Measurements from ENCODE around the gene RGS7. TPM values are rescaled to one million over a fixed set of nuclear protein-coding genes. Genes with fewer than 3 reads are reported as not detected.

The RGS7 gene
- total and polyA plus RNA-seq, 10 of the 15 experiments (the other 5 are each of a cell fraction or from before 2014, with no cell fraction given) = not detected

GRCh38 chr1:240768979-240769378 is 588.0 kb downstream of the RGS7 start:
- ChIA-PET POLR2A (no interaction called here), SMC1A (ENCODE audit: uncharacterized antibody, unreplicated experiment) (no interaction called here), CTCF (no interaction called here), RAD21 (ENCODE audit: unreplicated experiment) (no interaction called here)
- DNase-seq (ENCODE audit: low read depth, low spot score) (no peak), FAIRE-seq (no peak), ATAC-seq (no peak)
- Histone ChIP-seq H3K27ac (ENCODE audit: control insufficient read depth, insufficient read depth) (no peak overlapping the region), H3K9me3 (replicated peaks; ENCODE audit: control insufficient read depth, insufficient read depth, low read length) (no peaks in the 10 kb centered on the region), H2AFZ (ENCODE audit: control insufficient read depth, low read depth, low read length) (no peak overlapping the region), H4K20me1 (ENCODE audit: control insufficient read depth, insufficient read depth) (no peaks in the 10 kb centered on the region), H3K36me3 (ENCODE audit: control insufficient read depth in 2 of 2, insufficient read depth in 2 of 2, low read length in 1 of 2) (no peaks in the 10 kb centered on the region), H3K4me1 (ENCODE audit: control insufficient read depth, insufficient read depth, low read length) (no peaks in the 10 kb centered on the region), H3K4me2 (ENCODE audit: control insufficient read depth, insufficient read depth) (no peak overlapping the region), H3K9ac (ENCODE audit: control insufficient read depth, insufficient read depth, low read length) (no peak overlapping the region), H3K79me2 (ENCODE audit: control insufficient read depth, insufficient read depth, low read length) (no peaks in the 10 kb centered on the region), H3K27me3 (replicated peaks in 1 of 2; ENCODE audit: control insufficient read depth in 2 of 2, insufficient read depth in 2 of 2, low read length in 1 of 2) (no peaks in the 10 kb centered on the region), H3K4me3 (no peak overlapping the region)
- intact Hi-C loops (cut with micrococcal nuclease; ENCODE audit: unreplicated experiment) (no loop called here), in situ Hi-C loops (cut with MboI) (no loop called here)
- 61% methylated on average over 4 of the region's 4 CpGs for WGBS (ENCODE audit: insufficient coverage, insufficient replicate concordance, low lambda C conversion rate, missing lambda C conversion rate)
- BruUV-seq (replicated peaks) = no TSS peak
- TF ChIP-seq SREBF1 (IDR thresholded peaks at IDR 0.05; ENCODE audit: low read length) (no peak), RFX5 (IDR thresholded peaks at IDR 0.05; ENCODE audit: low read depth, low read length) (no peak), ZNF207 (IDR thresholded peaks at IDR 0.05; ENCODE audit: borderline replicate concordance) (no peak), ZNF384 (IDR thresholded peaks at IDR 0.05; ENCODE audit: borderline replicate concordance, low read depth, low read length) (no peak), BCL11A (IDR thresholded peaks at IDR 0.05; ENCODE audit: low read depth, low read length) (no peak), BACH1 (IDR thresholded peaks at IDR 0.05; ENCODE audit: borderline replicate concordance) (no peak), MYB (IDR thresholded peaks at IDR 0.05; ENCODE audit: borderline replicate concordance, low read depth, low read length) (no peak), BMI1 (IDR thresholded peaks at IDR 0.05; ENCODE audit: borderline replicate concordance) (no peak), IKZF1 (conservative IDR thresholded peaks at IDR 0.05) (no peak), MLLT1 (IDR thresholded peaks at IDR 0.05) (no peak), FOXK2 (IDR thresholded peaks at IDR 0.05) (no peak), SIN3A (IDR thresholded peaks at IDR 0.05; ENCODE audit: low read depth, low read length) (no peak), SMAD5 (IDR thresholded peaks at IDR 0.05; ENCODE audit: low read depth) (no peak), SMARCA5 (IDR thresholded peaks at IDR 0.05) (no peak), POU2F2 (IDR thresholded peaks at IDR 0.05; ENCODE audit: borderline replicate concordance, low read depth, low read length) (no peak)
- TF ChIP-seq, protein P1, sequence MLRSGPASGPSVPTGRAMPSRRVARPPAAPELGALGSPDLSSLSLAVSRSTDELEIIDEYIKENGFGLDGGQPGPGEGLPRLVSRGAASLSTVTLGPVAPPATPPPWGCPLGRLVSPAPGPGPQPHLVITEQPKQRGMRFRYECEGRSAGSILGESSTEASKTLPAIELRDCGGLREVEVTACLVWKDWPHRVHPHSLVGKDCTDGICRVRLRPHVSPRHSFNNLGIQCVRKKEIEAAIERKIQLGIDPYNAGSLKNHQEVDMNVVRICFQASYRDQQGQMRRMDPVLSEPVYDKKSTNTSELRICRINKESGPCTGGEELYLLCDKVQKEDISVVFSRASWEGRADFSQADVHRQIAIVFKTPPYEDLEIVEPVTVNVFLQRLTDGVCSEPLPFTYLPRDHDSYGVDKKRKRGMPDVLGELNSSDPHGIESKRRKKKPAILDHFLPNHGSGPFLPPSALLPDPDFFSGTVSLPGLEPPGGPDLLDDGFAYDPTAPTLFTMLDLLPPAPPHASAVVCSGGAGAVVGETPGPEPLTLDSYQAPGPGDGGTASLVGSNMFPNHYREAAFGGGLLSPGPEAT (IDR thresholded peaks at IDR 0.05; ENCODE audit: low read depth) = no peak
- TF ChIP-seq, protein P2, sequence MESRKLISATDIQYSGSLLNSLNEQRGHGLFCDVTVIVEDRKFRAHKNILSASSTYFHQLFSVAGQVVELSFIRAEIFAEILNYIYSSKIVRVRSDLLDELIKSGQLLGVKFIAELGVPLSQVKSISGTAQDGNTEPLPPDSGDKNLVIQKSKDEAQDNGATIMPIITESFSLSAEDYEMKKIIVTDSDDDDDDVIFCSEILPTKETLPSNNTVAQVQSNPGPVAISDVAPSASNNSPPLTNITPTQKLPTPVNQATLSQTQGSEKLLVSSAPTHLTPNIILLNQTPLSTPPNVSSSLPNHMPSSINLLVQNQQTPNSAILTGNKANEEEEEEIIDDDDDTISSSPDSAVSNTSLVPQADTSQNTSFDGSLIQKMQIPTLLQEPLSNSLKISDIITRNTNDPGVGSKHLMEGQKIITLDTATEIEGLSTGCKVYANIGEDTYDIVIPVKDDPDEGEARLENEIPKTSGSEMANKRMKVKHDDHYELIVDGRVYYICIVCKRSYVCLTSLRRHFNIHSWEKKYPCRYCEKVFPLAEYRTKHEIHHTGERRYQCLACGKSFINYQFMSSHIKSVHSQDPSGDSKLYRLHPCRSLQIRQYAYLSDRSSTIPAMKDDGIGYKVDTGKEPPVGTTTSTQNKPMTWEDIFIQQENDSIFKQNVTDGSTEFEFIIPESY (IDR thresholded peaks at IDR 0.05) = no peak
- TF ChIP-seq, protein P3, sequence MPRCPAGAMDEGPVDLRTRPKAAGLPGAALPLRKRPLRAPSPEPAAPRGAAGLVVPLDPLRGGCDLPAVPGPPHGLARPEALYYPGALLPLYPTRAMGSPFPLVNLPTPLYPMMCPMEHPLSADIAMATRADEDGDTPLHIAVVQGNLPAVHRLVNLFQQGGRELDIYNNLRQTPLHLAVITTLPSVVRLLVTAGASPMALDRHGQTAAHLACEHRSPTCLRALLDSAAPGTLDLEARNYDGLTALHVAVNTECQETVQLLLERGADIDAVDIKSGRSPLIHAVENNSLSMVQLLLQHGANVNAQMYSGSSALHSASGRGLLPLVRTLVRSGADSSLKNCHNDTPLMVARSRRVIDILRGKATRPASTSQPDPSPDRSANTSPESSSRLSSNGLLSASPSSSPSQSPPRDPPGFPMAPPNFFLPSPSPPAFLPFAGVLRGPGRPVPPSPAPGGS (IDR thresholded peaks at IDR 0.05; ENCODE audit: borderline replicate concordance, insufficient read depth, low read depth, low read length, poor library complexity, severe bottlenecking) = no peak

Measured in GM12878 (cell line).